ENCODE data around the gene ACAP2. TPM values are rescaled to one million over a fixed set of nuclear protein-coding genes. Genes with fewer than 3 reads are reported as not detected.
"Not testable (repeated sequence)": the region's sequence is repeated elsewhere in the genome, so short reads cannot be mapped to it uniquely, and the experiment has no call there.

The ACAP2 gene
- total RNA-seq (10 to 100 TPM; 13.3 to 26.7 (median 15.8) TPM), polyA plus RNA-seq (1 to 10 TPM; 4.3 to 5.6 TPM)
- long read RNA-seq, donor 1, full-length matches to known transcripts = 2 of 9 reads
- long read RNA-seq, donor 1, partial matches to known transcripts = 3 of 9 reads
- long read RNA-seq, donor 1, other reads (novel, unspliced or antisense) = 4 of 9 reads
- long read RNA-seq, donor 2, full-length matches to known transcripts = 3 of 11 reads
- long read RNA-seq, donor 2, partial matches to known transcripts = 3 of 11 reads
- long read RNA-seq, donor 2, other reads (novel, unspliced or antisense) = 5 of 11 reads
- long read RNA-seq, donor 3, full-length matches to known transcripts = 1 of 11 reads
- long read RNA-seq, donor 3, partial matches to known transcripts = 3 of 11 reads
- long read RNA-seq, donor 3, other reads (novel, unspliced or antisense) = 7 of 11 reads

GRCh38 chr3:195442573-195443390 is at the start of gene ACAP2:
Gene ACAP2, minus strand, starts transcription at chr3:195443020. Its CDS starts 173 bp downstream, at chr3:195442847.
- peak within 1 kb of the TSS; percentile 67 to 100 (median 96) for H3K4me3 ChIP-seq
- intact Hi-C loops (cut with DNase I) = loop anchor here in 4 of 10 donors (5.0 to 10.0 kb wide), 5 partner anchors 80 to 768 kb away; partner anchors contain the start of genes LSG1 (in 1 of the 4) and XXYLT1 (in 1 of the 4)
- DNase-seq (peak; percentile 100), ATAC-seq (peak; percentile 97 to 100 (median 99))
- H3K27me3 ChIP-seq = no peaks in the 10 kb centered on the region
- no peaks in the 10 kb centered on the region for H3K36me3 ChIP-seq
- H3K27ac ChIP-seq = peak within 1 kb of the TSS; percentile 86 to 99 (median 97)
- 0% methylated on average over 100 to 106 of the region's 106 CpGs for WGBS, 2 donors
- TF ChIP-seq, protein P1, sequence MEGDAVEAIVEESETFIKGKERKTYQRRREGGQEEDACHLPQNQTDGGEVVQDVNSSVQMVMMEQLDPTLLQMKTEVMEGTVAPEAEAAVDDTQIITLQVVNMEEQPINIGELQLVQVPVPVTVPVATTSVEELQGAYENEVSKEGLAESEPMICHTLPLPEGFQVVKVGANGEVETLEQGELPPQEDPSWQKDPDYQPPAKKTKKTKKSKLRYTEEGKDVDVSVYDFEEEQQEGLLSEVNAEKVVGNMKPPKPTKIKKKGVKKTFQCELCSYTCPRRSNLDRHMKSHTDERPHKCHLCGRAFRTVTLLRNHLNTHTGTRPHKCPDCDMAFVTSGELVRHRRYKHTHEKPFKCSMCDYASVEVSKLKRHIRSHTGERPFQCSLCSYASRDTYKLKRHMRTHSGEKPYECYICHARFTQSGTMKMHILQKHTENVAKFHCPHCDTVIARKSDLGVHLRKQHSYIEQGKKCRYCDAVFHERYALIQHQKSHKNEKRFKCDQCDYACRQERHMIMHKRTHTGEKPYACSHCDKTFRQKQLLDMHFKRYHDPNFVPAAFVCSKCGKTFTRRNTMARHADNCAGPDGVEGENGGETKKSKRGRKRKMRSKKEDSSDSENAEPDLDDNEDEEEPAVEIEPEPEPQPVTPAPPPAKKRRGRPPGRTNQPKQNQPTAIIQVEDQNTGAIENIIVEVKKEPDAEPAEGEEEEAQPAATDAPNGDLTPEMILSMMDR (IDR thresholded peaks at IDR 0.05) = peak in 1 of 9 donors; percentile 17
- H3K9me3 ChIP-seq = no peaks in the 10 kb centered on the region
- H3K4me1 ChIP-seq = peaks cover 0 to 40% (median 31%) of the 10 kb centered on the region in 9 donors

- DNase-seq = no peak
- 90 to 95% methylated on average over 3 of the region's 3 CpGs for WGBS, 2 donors
- peaks cover 0 to 2% (median 0%) of the 10 kb centered on the region in 9 donors for H3K4me1 ChIP-seq
- intact Hi-C loops (cut with DNase I) = no loop called here
- no peak for ATAC-seq
- H3K36me3 ChIP-seq = no peaks in the 10 kb centered on the region
- TF ChIP-seq, protein P1 (IDR thresholded peaks at IDR 0.05) = no peak
- no peaks in the 10 kb centered on the region for H3K9me3 ChIP-seq
- H3K4me3 ChIP-seq = no peak overlapping the region
- peaks cover 0 to 2% (median 0%) of the 10 kb centered on the region in 7 donors for H3K27me3 ChIP-seq
- H3K27ac ChIP-seq = no peak overlapping the region
Measured at GRCh38 chr3:195475614-195476013, 32.8 kb upstream of the ACAP2 start.

GRCh38 chr3:195475116-195475515 is 32.3 kb upstream of the ACAP2 start:
- H3K4me1 ChIP-seq; H3K27me3 ChIP-seq; H3K9me3 ChIP-seq; H3K4me3 ChIP-seq; H3K36me3 ChIP-seq; H3K27ac ChIP-seq; ATAC-seq; intact Hi-C loops (cut with DNase I); DNase-seq: not testable (repeated sequence)
- 88 to 92% methylated on average over 8 of the region's 8 CpGs for WGBS, 2 donors

GRCh38 chr3:195468841-195469240 is 26.0 kb upstream of the ACAP2 start:
- no peaks in the 10 kb centered on the region for H3K36me3 ChIP-seq
- H3K4me3 ChIP-seq = no peak overlapping the region
- no peaks in the 10 kb centered on the region for H3K27me3 ChIP-seq
- TF ChIP-seq, protein P1 (IDR thresholded peaks at IDR 0.05) = no peak
- peaks cover 0 to 7% (median 0%) of the 10 kb centered on the region in 9 donors for H3K4me1 ChIP-seq
- no peak for DNase-seq
- 92 to 96% methylated on average over 4 of the region's 4 CpGs for WGBS, 2 donors
- H3K27ac ChIP-seq = no peak overlapping the region
- H3K9me3 ChIP-seq = no peaks in the 10 kb centered on the region
- ATAC-seq = no peak
- intact Hi-C loops (cut with DNase I) = no loop called here

All from heart right ventricle (tissue), 16 donors.